ENCODE results near the gene EXOSC10. TPM values are rescaled to one million over a fixed set of nuclear protein-coding genes. Genes with fewer than 3 reads are reported as not detected.

EXOSC10 gene
- polyA plus RNA-seq (2012; rRNA removed): 62.5 and 79.8 TPM in 2 replicates
- polyA plus RNA-seq (2012; cell fraction: cytosol; rRNA removed): 38.4 and 42.5 TPM in 2 replicates
- polyA plus RNA-seq (2012; cell fraction: nucleus; rRNA removed): 151 and 225 TPM in 2 replicates

GRCh38 chr1:11099310-11100148 lies at the start of gene EXOSC10:
EXOSC10 (minus strand) TSS chr1:11099869; CDS start chr1:11099831, 38 bp downstream.
- peak; percentile 98 for DNase-seq
- Histone ChIP-seq H3K4me2 (peak within 1 kb of the TSS; percentile 78), H3K9ac (peak within 1 kb of the TSS; percentile 94), H3K4me1 (ENCODE audit: control insufficient read depth in 1 of 2, insufficient read depth in 2 of 2, low read depth in 1 of 2, low read length in 1 of 2) (peaks cover 6 to 7% of the 10 kb centered on the region in 2 experiments; a peak in 3 of 4 replicates), H3K9me2 (no peaks in the 10 kb centered on the region), H3F3A (replicated peaks; ENCODE audit: insufficient read depth) (no peaks in the 10 kb centered on the region), H3K27me3 (ENCODE audit: insufficient read depth) (no peaks in the 10 kb centered on the region), H2AFZ (ENCODE audit: low read depth) (peak within 1 kb of the TSS; percentile 93), H3K79me2 (ENCODE audit: insufficient read depth) (peaks cover 40% of the 10 kb centered on the region), H3K36me3 (replicated peaks in 1 of 2; ENCODE audit: control insufficient read depth in 1 of 2, insufficient read depth in 2 of 2, low read length in 1 of 2) (peaks cover 3 to 32% of the 10 kb centered on the region in 2 experiments), H3K4me3 (ENCODE audit: low read depth in 2 of 2, low read length in 1 of 2) (peak within 1 kb of the TSS; percentile 81 to 90), H3K9me3 (no peaks in the 10 kb centered on the region), H4K20me1 (ENCODE audit: insufficient read depth) (no peaks in the 10 kb centered on the region), H3K27ac (ENCODE audit: low read depth in 2 of 2, low read length in 1 of 2) (peak within 1 kb of the TSS; percentile 56 to 64)
- TF ChIP-seq ZBTB33 (IDR thresholded peaks at IDR 0.05; ENCODE audit: borderline replicate concordance, low read depth) (peak; percentile 96), CTCF (IDR thresholded peaks at IDR 0.05) (no peak), SIN3A (IDR thresholded peaks at IDR 0.05; ENCODE audit: borderline replicate concordance, low read depth, low read length) (0 out of 2 replicates have a peak, but pooled peaks have one; percentile 52), NRF1 (IDR thresholded peaks at IDR 0.05; ENCODE audit: low read depth, low read length) (peak; percentile 90), RFX5 (IDR thresholded peaks at IDR 0.05; ENCODE audit: low read length) (no peak), MXI1 (IDR thresholded peaks at IDR 0.05; ENCODE audit: low read depth, low read length) (no peak; the same call in none of the 2 replicates), IRF3 (IDR thresholded peaks at IDR 0.05; ENCODE audit: low read depth, low read length) (no peak), FOXJ3 (CRISPR knock-in tag; IDR thresholded peaks at IDR 0.05) (no peak), NFIC (IDR thresholded peaks at IDR 0.05; ENCODE audit: borderline replicate concordance) (no peak), POLR2AphosphoS5 (IDR thresholded peaks at IDR 0.05; ENCODE audit: low read depth, low read length) (peak; percentile 71), GABPA (IDR thresholded peaks at IDR 0.05; ENCODE audit: low read depth) (no peak), TCF12 (IDR thresholded peaks at IDR 0.05) (no peak), TAF1 (IDR thresholded peaks at IDR 0.05; ENCODE audit: borderline replicate concordance, low read depth, low read length) (peak; percentile 94), EP300 (IDR thresholded peaks at IDR 0.05; ENCODE audit: borderline replicate concordance in 1 of 2, low read depth in 1 of 2, low read length in 1 of 2) (no peak), CHD2 (IDR thresholded peaks at IDR 0.05; ENCODE audit: low read length, partially characterized antibody) (peak; percentile 99), EZH2phosphoT487 (IDR thresholded peaks at IDR 0.05; ENCODE audit: borderline replicate concordance, low read depth) (no peak), YY1 (IDR thresholded peaks at IDR 0.05; ENCODE audit: low read depth) (peak; percentile 95), TEAD4 (IDR thresholded peaks at IDR 0.05; ENCODE audit: borderline replicate concordance, insufficient read depth) (no peak), RCOR1 (IDR thresholded peaks at IDR 0.05; ENCODE audit: low read length) (no peak)
- POLR2A ChIA-PET: interaction anchor here (0.5 to 1.3 kb wide), 10 partner anchors 11 to 641 kb away, joined by 3 to 4 read pairs (median 3); partner anchors contain the start of genes FBXO2 and SRM
- WGBS (ENCODE audit: low lambda C conversion rate): 5% methylated on average over 10 of the region's 78 CpGs
- CTCF ChIA-PET: interaction anchor here (0.6 to 2.9 kb wide), 7 partner anchors 9 to 544 kb away, joined by 3 to 20 read pairs (median 4); no protein-coding TSS in a partner anchor
